ENCODE data around the gene RAB34.

Gene RAB34

GRCh38 chr17:28717578-28718332, at the start of gene RAB34:
TSS of gene RAB34 (minus strand) at chr17:28717868. CDS start at chr17:28717266, 602 bp downstream.
- DNase-seq (ENCODE audit: low spot score) = no peak

GRCh38 chr17:28765038-28765437, 47.4 kb upstream of the RAB34 start:
- DNase-seq (ENCODE audit: low spot score) = no peak

- DNase-seq (ENCODE audit: low spot score) = peak; percentile 88
Measured at GRCh38 chr17:28763804-28764266, 46.2 kb upstream of the RAB34 start.

- DNase-seq (ENCODE audit: low spot score) = no peak
Measured at GRCh38 chr17:28763137-28763799, 45.6 kb upstream of the RAB34 start.

GRCh38 chr17:28760601-28761562, 43.2 kb upstream of the RAB34 start:
- no peak for DNase-seq (ENCODE audit: low spot score)

- no peak for DNase-seq (ENCODE audit: low spot score)
Measured at GRCh38 chr17:28759256-28759865, 41.7 kb upstream of the RAB34 start.

GRCh38 chr17:28758411-28759121, 40.9 kb upstream of the RAB34 start:
- DNase-seq (ENCODE audit: low spot score) = no peak

- no peak for DNase-seq (ENCODE audit: low spot score)
Measured at GRCh38 chr17:28756049-28756804, 38.6 kb upstream of the RAB34 start.

- no peak for DNase-seq (ENCODE audit: low spot score)
Measured at GRCh38 chr17:28755486-28755885, 37.8 kb upstream of the RAB34 start.

GRCh38 chr17:28751600-28752366, 34.1 kb upstream of the RAB34 start:
- DNase-seq (ENCODE audit: low spot score) = no peak

GRCh38 chr17:28750178-28751047, 32.7 kb upstream of the RAB34 start:
- DNase-seq (ENCODE audit: low spot score) = peak; percentile 93

GRCh38 chr17:28749516-28750177, 32.0 kb upstream of the RAB34 start:
- no peak for DNase-seq (ENCODE audit: low spot score)

- no peak for DNase-seq (ENCODE audit: low spot score)
Measured at GRCh38 chr17:28748852-28749515, 31.3 kb upstream of the RAB34 start.

- DNase-seq (ENCODE audit: low spot score) = no peak
Measured at GRCh38 chr17:28747801-28748750, 30.4 kb upstream of the RAB34 start.

GRCh38 chr17:28747051-28747691, 29.5 kb upstream of the RAB34 start:
- no peak for DNase-seq (ENCODE audit: low spot score)

GRCh38 chr17:28746611-28747050, 29.0 kb upstream of the RAB34 start:
- DNase-seq (ENCODE audit: low spot score) = no peak

All from hematopoietic multipotent progenitor cell treated with erythropoietin and hydrocortisone succinate and interleukin-3 and kit ligand, for 15 days (in vitro differentiated cells).